Hepatocyte (in vitro differentiated cells): Measurements from ENCODE around the gene TTLL12. TPM values are rescaled to one million over a fixed set of nuclear protein-coding genes. Genes with fewer than 3 reads are reported as not detected.

Source experiments
- DNase-seq: peaks from one replicate; pipeline ENCODE4 v3.0.0-alpha.2; 2016; ENCODE audit warnings: low spot score
- H2AFZ ChIP-seq: fragments of 200-600 bp; sonication (generic); 2 replicates; pipeline ENCODE4 v1.6.0; 2016; ENCODE audit warnings: antibody characterized with exemption, mild to moderate bottlenecking
- H3K27ac ChIP-seq: fragments of 200-600 bp; sonication (generic); 2 replicates; pipeline ENCODE4 v1.5.1; 2016; ENCODE audit warnings: mild to moderate bottlenecking
- H3K27me3 ChIP-seq: fragments of 200-600 bp; sonication (generic); 2 replicates; pipeline ENCODE4 v1.6.1; 2016
- H3K36me3 ChIP-seq: fragments of 200-600 bp; sonication (generic); replicated peaks from 2 replicates; pipeline ENCODE4 v1.5.1; 2016; ENCODE audit warnings: low read depth; ENCODE audit not compliant: insufficient read depth
- H3K4me1 ChIP-seq: fragments of 200-600 bp; sonication (generic); 2 replicates; pipeline ENCODE4 v1.5.1; 2016; ENCODE audit warnings: mild to moderate bottlenecking, moderate library complexity; ENCODE audit not compliant: insufficient read depth
- H3K4me2 ChIP-seq: fragments of 200-600 bp; sonication (generic); 2 replicates; pipeline ENCODE4 v1.6.0; 2016
- H3K4me3 ChIP-seq: fragments of 200-600 bp; sonication (generic); 2 replicates; pipeline ENCODE4 v1.5.1; 2016; ENCODE audit warnings: mild to moderate bottlenecking
- H3K79me2 ChIP-seq: fragments of 200-600 bp; sonication (generic); 2 replicates; pipeline ENCODE4 v1.6.0; 2017; ENCODE audit warnings: mild to moderate bottlenecking
- H3K9me2 ChIP-seq: fragments of 200-600 bp; sonication (generic); replicated peaks from 2 replicates; pipeline ENCODE4 v1.6.0; 2017; ENCODE audit warnings: mild to moderate bottlenecking; ENCODE audit not compliant: insufficient read depth
- H3K9me3 ChIP-seq: fragments of 200-600 bp; sonication (generic); 2 replicates; pipeline ENCODE4 v1.5.1; 2016; ENCODE audit warnings: low read depth, mild to moderate bottlenecking
- H4K20me1 ChIP-seq: fragments of 200-600 bp; sonication (generic); 2 replicates; pipeline ENCODE4 v1.6.0; 2016; ENCODE audit warnings: mild to moderate bottlenecking; ENCODE audit not compliant: insufficient read depth, poor library complexity, severe bottlenecking
- EZH2 ChIP-seq: fragments of 200-600 bp; sonication (generic); IDR thresholded peaks from 2 replicates; pipeline ENCODE4 v1.6.1; 2016; ENCODE audit warnings: antibody characterized with exemption, mild to moderate bottlenecking, borderline replicate concordance
- EZH2phosphoT487 ChIP-seq: fragments of 200-600 bp; sonication (generic); IDR thresholded peaks from one replicate; pipeline ENCODE4 v1.6.1; 2018; ENCODE audit warnings: antibody characterized with exemption, mild to moderate bottlenecking, low read depth, moderate library complexity; ENCODE audit not compliant: unreplicated experiment, severe bottlenecking
- WGBS: methylation state at CpG from one replicate; pipeline ENCODE4 v1.1.6; 2016; ENCODE audit warnings: low lambda C conversion rate; ENCODE audit errors: missing lambda C conversion rate; 5-methylcytosine and 5-hydroxymethylcytosine counted together
- polyA plus RNA-seq: library from polyadenylated mRNA; unstranded; fragments of >200 nt; fragmentation: Nextera tagmentation; extraction: Ambion mirVana; gene quantifications from 2 replicates; pipeline ENCODE4 v1.2.1, GENCODE V29; 2016
- total RNA-seq: library from RNA; depleted of rRNA; stranded (reverse); fragments of >200 nt; gene quantifications from 2 replicates; pipeline ENCODE4 v1.2.3, GENCODE V29; 2014
- TF ChIP-seq, protein P1 (sequence below): fragments of 200-600 bp; sonication (generic); IDR thresholded peaks from 2 replicates; pipeline ENCODE4 v1.5.1; 2016; ENCODE audit warnings: antibody characterized with exemption, mild to moderate bottlenecking; ENCODE audit not compliant: poor library complexity

TTLL12 gene
- total and polyA plus RNA-seq, 2 experiments from 2014 or later = 40.9 to 50.3 TPM

DNA sequence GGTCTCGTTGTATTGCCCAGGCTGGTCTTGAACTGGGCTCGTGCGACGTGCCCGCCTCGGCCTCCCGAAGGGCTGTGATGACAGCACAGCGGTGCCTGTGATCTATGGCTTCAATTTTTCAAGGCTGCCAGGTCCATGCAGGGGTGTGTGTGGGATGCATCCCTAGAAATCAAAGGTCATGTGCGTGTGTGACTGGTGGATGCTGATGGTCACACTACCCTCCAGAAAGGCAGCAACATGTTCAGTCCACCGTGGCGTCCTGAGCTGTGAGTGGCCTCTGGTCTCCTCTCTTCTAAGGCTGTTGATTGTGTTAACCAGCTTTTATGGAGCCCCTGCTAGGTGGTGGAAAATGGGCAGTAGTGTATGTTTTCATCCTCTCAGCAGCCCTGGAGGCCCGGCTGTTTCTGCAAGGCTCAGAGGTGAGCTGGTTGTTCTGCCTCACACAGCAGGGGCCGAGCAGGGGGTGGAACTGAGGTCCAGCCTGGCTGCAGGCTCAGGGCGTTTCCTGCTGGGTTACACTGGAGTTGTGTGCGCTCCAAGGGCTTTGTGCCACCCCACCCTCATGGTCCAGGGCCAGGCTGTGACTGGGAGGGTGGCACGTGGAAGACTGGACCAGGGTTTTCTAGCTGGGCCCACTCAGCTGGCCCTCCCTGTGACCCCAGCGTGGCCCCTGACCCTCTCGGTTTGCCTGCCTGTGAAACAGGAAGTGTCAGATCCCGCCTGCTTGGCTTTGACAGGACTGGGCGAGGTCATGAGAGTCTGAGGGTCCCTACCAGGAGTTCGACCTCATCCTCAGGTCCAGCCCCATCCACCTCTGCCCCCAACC lies 68.7 kb downstream of the TTLL12 start:
- no peak overlapping the region for H3K27ac ChIP-seq
- no peak overlapping the region for H3K4me3 ChIP-seq
- no peak for DNase-seq
- no peaks in the 10 kb centered on the region for H3K27me3 ChIP-seq
- 83% methylated on average over 21 of the region's 21 CpGs for WGBS
- H3K4me2 ChIP-seq = no peak overlapping the region
- no peaks in the 10 kb centered on the region for H3K36me3 ChIP-seq
- no peaks in the 10 kb centered on the region for H4K20me1 ChIP-seq
- no peaks in the 10 kb centered on the region for H3K9me3 ChIP-seq
- H3K4me1 ChIP-seq = peaks cover 6% of the 10 kb centered on the region
- no peak for TF ChIP-seq EZH2
- TF ChIP-seq, protein P1, sequence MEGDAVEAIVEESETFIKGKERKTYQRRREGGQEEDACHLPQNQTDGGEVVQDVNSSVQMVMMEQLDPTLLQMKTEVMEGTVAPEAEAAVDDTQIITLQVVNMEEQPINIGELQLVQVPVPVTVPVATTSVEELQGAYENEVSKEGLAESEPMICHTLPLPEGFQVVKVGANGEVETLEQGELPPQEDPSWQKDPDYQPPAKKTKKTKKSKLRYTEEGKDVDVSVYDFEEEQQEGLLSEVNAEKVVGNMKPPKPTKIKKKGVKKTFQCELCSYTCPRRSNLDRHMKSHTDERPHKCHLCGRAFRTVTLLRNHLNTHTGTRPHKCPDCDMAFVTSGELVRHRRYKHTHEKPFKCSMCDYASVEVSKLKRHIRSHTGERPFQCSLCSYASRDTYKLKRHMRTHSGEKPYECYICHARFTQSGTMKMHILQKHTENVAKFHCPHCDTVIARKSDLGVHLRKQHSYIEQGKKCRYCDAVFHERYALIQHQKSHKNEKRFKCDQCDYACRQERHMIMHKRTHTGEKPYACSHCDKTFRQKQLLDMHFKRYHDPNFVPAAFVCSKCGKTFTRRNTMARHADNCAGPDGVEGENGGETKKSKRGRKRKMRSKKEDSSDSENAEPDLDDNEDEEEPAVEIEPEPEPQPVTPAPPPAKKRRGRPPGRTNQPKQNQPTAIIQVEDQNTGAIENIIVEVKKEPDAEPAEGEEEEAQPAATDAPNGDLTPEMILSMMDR = no peak
- no peak for TF ChIP-seq EZH2phosphoT487
- no peaks in the 10 kb centered on the region for H3K9me2 ChIP-seq
- no peak overlapping the region for H2AFZ ChIP-seq
- no peaks in the 10 kb centered on the region for H3K79me2 ChIP-seq

DNA sequence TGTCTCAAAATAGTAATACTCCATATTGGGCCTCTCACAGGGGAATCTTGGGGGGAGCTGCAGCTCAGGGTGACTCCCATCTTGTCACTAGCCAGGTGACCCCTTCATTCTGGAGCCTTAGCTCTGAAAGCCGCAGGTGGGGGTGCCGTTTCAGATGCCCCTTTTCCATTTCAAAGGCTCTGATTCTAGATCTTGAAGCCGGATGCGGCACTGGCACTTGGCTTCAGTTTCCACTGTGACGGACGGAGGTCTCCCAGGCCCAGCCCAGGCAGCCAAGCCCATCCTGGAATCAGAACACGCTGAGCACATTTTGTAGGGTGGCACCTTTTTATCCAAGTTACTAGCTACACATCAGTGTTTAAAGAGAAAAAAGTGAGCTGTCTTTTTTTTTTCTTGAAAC lies 70.0 kb downstream of the TTLL12 start:
- no peaks in the 10 kb centered on the region for H3K9me2 ChIP-seq
- no peak overlapping the region for H2AFZ ChIP-seq
- no peaks in the 10 kb centered on the region for H3K36me3 ChIP-seq
- peaks cover 6% of the 10 kb centered on the region for H3K4me1 ChIP-seq
- no peaks in the 10 kb centered on the region for H3K79me2 ChIP-seq
- H3K4me3 ChIP-seq = no peak overlapping the region
- no peaks in the 10 kb centered on the region for H4K20me1 ChIP-seq
- peaks cover 10% of the 10 kb centered on the region for H3K27me3 ChIP-seq
- no peak overlapping the region for H3K27ac ChIP-seq
- no peak for DNase-seq
- WGBS = 94% methylated on average over 7 of the region's 7 CpGs
- no peak overlapping the region for H3K4me2 ChIP-seq
- TF ChIP-seq, protein P1 = no peak
- TF ChIP-seq EZH2 = no peak
- no peak for TF ChIP-seq EZH2phosphoT487
- H3K9me3 ChIP-seq = no peaks in the 10 kb centered on the region

Other genes starting within 250 kb of the TTLL12 start
- gene PACSIN2, start 172.0 kb downstream of the TTLL12 start, total RNA-seq = 77.7 and 87.4 TPM in 2 replicates
- gene PACSIN2, start 172.0 kb downstream of the TTLL12 start, polyA plus RNA-seq = 85.5 and 86.3 TPM in 2 replicates
- 4.9 and 6.4 TPM in 2 replicates for gene TTLL1, start 97.7 kb downstream of the TTLL12 start, total RNA-seq
- 8.7 and 9.5 TPM in 2 replicates for gene TTLL1, start 97.7 kb downstream of the TTLL12 start, polyA plus RNA-seq
- gene BIK, start 76.4 kb downstream of the TTLL12 start, total RNA-seq = 2.0 and 10.6 TPM in 2 replicates
- 15.5 and 17.7 TPM in 2 replicates for gene BIK, start 76.4 kb downstream of the TTLL12 start, polyA plus RNA-seq
- gene MCAT, start 43.7 kb downstream of the TTLL12 start, total RNA-seq = 14.6 and 16.9 TPM in 2 replicates
- 18.3 and 24.9 TPM in 2 replicates for gene MCAT, start 43.7 kb downstream of the TTLL12 start, polyA plus RNA-seq
- gene TSPO, start 35.6 kb downstream of the TTLL12 start, total RNA-seq = 61.8 and 65.3 TPM in 2 replicates
- 131 and 138 TPM in 2 replicates for gene TSPO, start 35.6 kb downstream of the TTLL12 start, polyA plus RNA-seq
- 0.96 and 2.1 TPM in 2 replicates for gene SCUBE1, start 156.2 kb upstream of the TTLL12 start, total RNA-seq
- gene SCUBE1, start 156.2 kb upstream of the TTLL12 start, polyA plus RNA-seq = 2.2 and 3.0 TPM in 2 replicates
- gene MPPED1, start 224.9 kb upstream of the TTLL12 start, total RNA-seq = 0.97 and 5.3 TPM in 2 replicates
- 0.19 and 0.30 TPM in 2 replicates for gene MPPED1, start 224.9 kb upstream of the TTLL12 start, polyA plus RNA-seq